HepG2 (cell line): Measurements from ENCODE around the gene PALS1.

Source experiments
- CHD4 ChIP-seq: fragments of 200-600 bp; sonication (generic); IDR thresholded peaks from 2 replicates; pipeline ENCODE4 v1.7.0; 2017; ENCODE audit warnings: mild to moderate bottlenecking, low read length, borderline replicate concordance
- CREB1 ChIP-seq, 2 experiments: fragments of 450-650 bp in 1 of 2; IDR thresholded peaks; 2 replicates each; pipeline ENCODE4 v1.6.1; 2016 to 2017; ENCODE audit warnings: control low read depth in 1 of 2, mild to moderate bottlenecking in 1 of 2, missing compliant biosample characterization in 1 of 2, missing genetic modification characterization in 1 of 2
- CTCF ChIP-seq: sonication (generic); formaldehyde crosslinking; IDR thresholded peaks from 2 replicates; pipeline ENCODE4 v1.5.0; 2020; ENCODE audit warnings: mild to moderate bottlenecking, missing genetic modification reagents, moderate library complexity
- DPF2 ChIP-seq: sonication (generic); formaldehyde crosslinking; IDR thresholded peaks from 2 replicates; pipeline ENCODE4 v1.4.0; 2020; ENCODE audit warnings: mild to moderate bottlenecking, low read depth, missing genetic modification reagents, borderline replicate concordance
- HNF4G ChIP-seq, 2 experiments: sonication (generic) in 1 of 2; formaldehyde crosslinking in 1 of 2; IDR thresholded peaks; 2 replicates each; pipeline versions ENCODE4 v1.4.0 to v1.6.1; 2011 to 2020; ENCODE audit warnings: borderline replicate concordance in 2 of 2, low read depth in 2 of 2, mild to moderate bottlenecking in 2 of 2, low read length in 1 of 2, missing genetic modification reagents in 1 of 2, moderate library complexity in 1 of 2
- NR2C2 ChIP-seq: sonication (generic); formaldehyde crosslinking; IDR thresholded peaks from 2 replicates; pipeline ENCODE4 v1.4.0; 2020; ENCODE audit warnings: missing genetic modification reagents, mild to moderate bottlenecking, moderate library complexity, borderline replicate concordance
- YY1 ChIP-seq: IDR thresholded peaks from 2 replicates; pipeline ENCODE4 v1.6.1; 2011; ENCODE audit warnings: low read length, low read depth, moderate library complexity, mild to moderate bottlenecking; ENCODE audit not compliant: insufficient read depth, insufficient replicate concordance
- ZNF230 ChIP-seq: sonication (generic); formaldehyde crosslinking; IDR thresholded peaks from 2 replicates; pipeline ENCODE4 v1.4.0; 2020; ENCODE audit warnings: mild to moderate bottlenecking, missing genetic modification reagents
- ZNF34 ChIP-seq: sonication (generic); formaldehyde crosslinking; IDR thresholded peaks from 2 replicates; pipeline ENCODE4 v1.4.0; 2020; ENCODE audit warnings: mild to moderate bottlenecking, missing genetic modification reagents, borderline replicate concordance

- TF ChIP-seq DPF2 (CRISPR knock-in tag) (no peak), CREB1 (IDR thresholded peaks at IDR 0.05) (no peak), CREB1 (CRISPR knock-in tag; IDR thresholded peaks at IDR 0.05) (no peak), NR2C2 (CRISPR knock-in tag) (no peak), CHD4 (no peak), HNF4G (IDR thresholded peaks at IDR 0.05; ENCODE audit: borderline replicate concordance, low read depth, low read length) (no peak), HNF4G (CRISPR knock-in tag; IDR thresholded peaks at IDR 0.05; ENCODE audit: borderline replicate concordance, low read depth) (no peak), ZNF230 (CRISPR knock-in tag) (no peak), CTCF (CRISPR knock-in tag) (no peak), ZNF34 (CRISPR knock-in tag) (no peak), YY1 (no peak)
These were observed 11.9 kb downstream of the PALS1 start for GRCh38 chr14:67253076-67253635.
